Activated CD4-positive, alpha-beta memory T cell treated with anti-CD3 and anti-CD28 coated beads, Interleukin-2, amount 10 ng/mL, durations not matched to agents 7 days and 5 days (primary cell): ENCODE results near the gene GPR156. TPM values are rescaled to one million over a fixed set of nuclear protein-coding genes. Genes with fewer than 3 reads are reported as not detected.
"Not testable (repeated sequence)": the region's sequence is repeated elsewhere in the genome, so short reads cannot be mapped to it uniquely, and the experiment has no call there.

ENCODE experiments used
- CTCF ChIA-PET: fragments of 350-600 bp; sonication (Branson Sonifier 250); formaldehyde crosslinking; loops from one replicate; lab custom pipeline; 2021; ENCODE audit warnings: antibody characterized with exemption, inconsistent platforms; lab: Charles Lee
- POLR2A ChIA-PET: fragments of 350-600 bp; sonication (Branson Sonifier 250); formaldehyde crosslinking; loops from one replicate; lab custom pipeline; 2021; ENCODE audit warnings: antibody characterized with exemption; lab: Charles Lee
- DNase-seq: peaks from one replicate; pipeline ENCODE4 v3.0.0-alpha.2; 2020
- H3K27ac Mint-ChIP-seq: one replicate; pipeline ENCODE4 v1.8.0; 2021; ENCODE audit warnings: mild to moderate bottlenecking, mixed read lengths
- H3K27me3 Mint-ChIP-seq: one replicate; pipeline ENCODE4 v1.8.0; 2021; ENCODE audit warnings: mixed read lengths
- H3K36me3 Mint-ChIP-seq: one replicate; pipeline ENCODE4 v1.8.0; 2021; ENCODE audit warnings: low read depth, mixed read lengths
- H3K4me1 Mint-ChIP-seq: one replicate; pipeline ENCODE4 v1.8.0; 2021; ENCODE audit warnings: mixed read lengths
- H3K4me3 Mint-ChIP-seq: one replicate; pipeline ENCODE4 v1.8.0; 2021; ENCODE audit warnings: mild to moderate bottlenecking, mixed read lengths
- H3K9me3 Mint-ChIP-seq: one replicate; pipeline ENCODE4 v1.8.0; 2021; ENCODE audit warnings: mixed read lengths
- total RNA-seq, 2 experiments: library from RNA; stranded (reverse); gene quantifications; one replicate each; pipeline ENCODE4 v1.2.3, GENCODE V29; 2021

The GPR156 gene
- total RNA-seq, result not detected

- no peak for DNase-seq
- ChIA-PET CTCF (interaction anchor here (1.3 kb wide), 1 partner anchor 132 kb away, joined by 4 read pairs; no protein-coding TSS in a partner anchor), POLR2A (no interaction called here)
- no peaks in the 10 kb centered on the region for H3K36me3 Mint-ChIP-seq
- no peak within 1 kb of the TSS for H3K4me3 Mint-ChIP-seq
- peaks cover 48% of the 10 kb centered on the region for H3K27me3 Mint-ChIP-seq
- H3K9me3 Mint-ChIP-seq, result peaks cover 4% of the 10 kb centered on the region
- H3K4me1 Mint-ChIP-seq, result no peaks in the 10 kb centered on the region
- H3K27ac Mint-ChIP-seq, result no peak within 1 kb of the TSS
These were observed at the start of gene GPR156 for GRCh38 chr3:120284747-120285507. Gene GPR156 (minus strand): TSS chr3:120285222. CDS start chr3:120244098, 41,124 bp downstream.

- H3K27ac Mint-ChIP-seq, result no peak overlapping the region
- no peak overlapping the region for H3K4me3 Mint-ChIP-seq
- no peak for DNase-seq
- peaks cover 39% of the 10 kb centered on the region for H3K36me3 Mint-ChIP-seq
- ChIA-PET CTCF (no interaction called here), POLR2A (interaction anchor here (1.2 kb wide), 1 partner anchor 12 kb away, joined by 3 read pairs; no protein-coding TSS in a partner anchor)
- no peaks in the 10 kb centered on the region for H3K27me3 Mint-ChIP-seq
- H3K9me3 Mint-ChIP-seq, result no peaks in the 10 kb centered on the region
- H3K4me1 Mint-ChIP-seq, result no peaks in the 10 kb centered on the region
These were observed 47.6 kb upstream of the GPR156 start for GRCh38 chr3:120332646-120333045.

GRCh38 chr3:120331076-120331475 is 46.1 kb upstream of the GPR156 start:
- Mint-ChIP-seq H3K36me3 (peaks cover 49% of the 10 kb centered on the region), H3K27me3 (no peaks in the 10 kb centered on the region), H3K9me3 (no peaks in the 10 kb centered on the region), H3K4me1 (no peaks in the 10 kb centered on the region), H3K27ac (no peak overlapping the region), H3K4me3 (no peak overlapping the region)
- ChIA-PET CTCF (interaction anchor here (1.2 to 1.4 kb wide), 2 partner anchors 18 to 86 kb away, joined by 3 to 5 read pairs; partner anchors contain the start of gene LRRC58), POLR2A (interaction anchor here (1.1 kb wide), 1 partner anchor 17 kb away, joined by 4 read pairs; no protein-coding TSS in a partner anchor)
- DNase-seq, result no peak

GRCh38 chr3:120326784-120327183 is 41.8 kb upstream of the GPR156 start:
- Mint-ChIP-seq H3K4me3 (no peak overlapping the region), H3K36me3 (peaks cover 52% of the 10 kb centered on the region), H3K27me3 (no peaks in the 10 kb centered on the region), H3K4me1 (no peaks in the 10 kb centered on the region), H3K27ac (no peak overlapping the region), H3K9me3 (no peaks in the 10 kb centered on the region)
- DNase-seq, result no peak
- CTCF ChIA-PET, result no interaction called here
- POLR2A ChIA-PET, result no interaction called here

GRCh38 chr3:120324190-120324589 is 39.2 kb upstream of the GPR156 start:
- DNase-seq, result no peak
- H3K27me3 Mint-ChIP-seq, result no peaks in the 10 kb centered on the region
- no peak overlapping the region for H3K4me3 Mint-ChIP-seq
- H3K9me3 Mint-ChIP-seq, result no peaks in the 10 kb centered on the region
- peaks cover 46% of the 10 kb centered on the region for H3K36me3 Mint-ChIP-seq
- no peaks in the 10 kb centered on the region for H3K4me1 Mint-ChIP-seq
- POLR2A ChIA-PET, result no interaction called here
- CTCF ChIA-PET, result no interaction called here
- H3K27ac Mint-ChIP-seq, result no peak overlapping the region

GRCh38 chr3:120323761-120324160 is 38.7 kb upstream of the GPR156 start:
- H3K4me3 Mint-ChIP-seq, CTCF ChIA-PET, H3K27ac Mint-ChIP-seq, POLR2A ChIA-PET, H3K27me3 Mint-ChIP-seq, H3K4me1 Mint-ChIP-seq, DNase-seq, H3K9me3 Mint-ChIP-seq: not testable (repeated sequence)
- peaks cover 46% of the 10 kb centered on the region for H3K36me3 Mint-ChIP-seq

- Mint-ChIP-seq H3K27me3 (peaks cover 1% of the 10 kb centered on the region), H3K4me3 (no peak overlapping the region), H3K27ac (no peak overlapping the region), H3K9me3 (peaks cover 20% of the 10 kb centered on the region), H3K4me1 (peaks cover 7% of the 10 kb centered on the region), H3K36me3 (peaks cover 20% of the 10 kb centered on the region)
- ChIA-PET CTCF (no interaction called here), POLR2A (interaction anchor here (1.2 kb wide), 1 partner anchor 36 kb away, joined by 3 read pairs; the partner anchor contains the start of gene LRRC58)
- no peak for DNase-seq
These were observed 27.1 kb upstream of the GPR156 start for GRCh38 chr3:120311863-120312794.

GRCh38 chr3:120306519-120307455 is 21.8 kb upstream of the GPR156 start:
- Mint-ChIP-seq H3K27me3 (peaks cover 1% of the 10 kb centered on the region), H3K4me3 (no peak overlapping the region), H3K27ac (no peak overlapping the region), H3K36me3 (no peaks in the 10 kb centered on the region), H3K4me1 (no peaks in the 10 kb centered on the region), H3K9me3 (peaks cover 3% of the 10 kb centered on the region)
- DNase-seq, result no peak
- CTCF ChIA-PET, result no interaction called here
- POLR2A ChIA-PET, result no interaction called here

- no peaks in the 10 kb centered on the region for H3K36me3 Mint-ChIP-seq
- peaks cover 3% of the 10 kb centered on the region for H3K9me3 Mint-ChIP-seq
- H3K27me3 Mint-ChIP-seq, result peaks cover 1% of the 10 kb centered on the region
- ChIA-PET POLR2A (no interaction called here), CTCF (no interaction called here)
- no peaks in the 10 kb centered on the region for H3K4me1 Mint-ChIP-seq
- no peak for DNase-seq
- no peak overlapping the region for H3K4me3 Mint-ChIP-seq
- no peak overlapping the region for H3K27ac Mint-ChIP-seq
These were observed 19.6 kb upstream of the GPR156 start for GRCh38 chr3:120304616-120305015.

GRCh38 chr3:120302361-120302760 is 17.3 kb upstream of the GPR156 start:
- DNase-seq, result no peak
- Mint-ChIP-seq H3K4me1 (no peaks in the 10 kb centered on the region), H3K27ac (no peak overlapping the region), H3K9me3 (peaks cover 3% of the 10 kb centered on the region), H3K4me3 (no peak overlapping the region), H3K36me3 (no peaks in the 10 kb centered on the region), H3K27me3 (peaks cover 6% of the 10 kb centered on the region)
- ChIA-PET CTCF (no interaction called here), POLR2A (no interaction called here)

GRCh38 chr3:120300971-120301370 is 15.9 kb upstream of the GPR156 start:
- DNase-seq, result no peak
- H3K9me3 Mint-ChIP-seq, result no peaks in the 10 kb centered on the region
- H3K36me3 Mint-ChIP-seq, result no peaks in the 10 kb centered on the region
- ChIA-PET POLR2A (no interaction called here), CTCF (no interaction called here)
- no peak overlapping the region for H3K27ac Mint-ChIP-seq
- no peaks in the 10 kb centered on the region for H3K4me1 Mint-ChIP-seq
- no peak overlapping the region for H3K4me3 Mint-ChIP-seq
- H3K27me3 Mint-ChIP-seq, result peaks cover 11% of the 10 kb centered on the region

- Mint-ChIP-seq H3K27ac (no peak overlapping the region), H3K36me3 (no peaks in the 10 kb centered on the region), H3K4me3 (no peak overlapping the region), H3K27me3 (peaks cover 13% of the 10 kb centered on the region), H3K9me3 (no peaks in the 10 kb centered on the region), H3K4me1 (no peaks in the 10 kb centered on the region)
- CTCF ChIA-PET, result no interaction called here
- POLR2A ChIA-PET, result interaction anchor here (1.0 kb wide), 1 partner anchor 12 kb away, joined by 3 read pairs; no protein-coding TSS in a partner anchor
- DNase-seq, result no peak
These were observed 14.4 kb upstream of the GPR156 start for GRCh38 chr3:120299403-120299802.
